ENCODE data around the gene VCL. TPM values are rescaled to one million over a fixed set of nuclear protein-coding genes. Genes with fewer than 3 reads are reported as not detected.

The VCL gene
- polyA plus RNA-seq, 1 donor from 2014 or later = 11.2 TPM

- H4K20me1 ChIP-seq (ENCODE audit: insufficient read depth) = no peaks in the 10 kb centered on the region
- H3K4me3 ChIP-seq (ENCODE audit: low read length) = no peak overlapping the region
- H3F3A ChIP-seq (ENCODE audit: insufficient read depth, low read length, poor library complexity, severe bottlenecking) = no peaks in the 10 kb centered on the region
- H3K9ac ChIP-seq (ENCODE audit: low read length) = no peak overlapping the region
- H3K4me2 ChIP-seq (ENCODE audit: low read length) = no peak overlapping the region
- TF ChIP-seq CTCF (IDR thresholded peaks at IDR 0.05; ENCODE audit: poor library complexity, severe bottlenecking) (no peak), EZH2 (IDR thresholded peaks at IDR 0.05; ENCODE audit: borderline replicate concordance, insufficient read depth, low read length, poor library complexity, severe bottlenecking) (no peak), MXI1 (conservative IDR thresholded peaks at IDR 0.05; ENCODE audit: poor library complexity, severe bottlenecking) (no peak), POLR2AphosphoS5 (IDR thresholded peaks at IDR 0.05) (no peak), TAF1 (IDR thresholded peaks at IDR 0.05; ENCODE audit: low read depth) (no peak)
- H3K9me2 ChIP-seq (ENCODE audit: insufficient read depth, low read length) = no peaks in the 10 kb centered on the region
- no peaks in the 10 kb centered on the region for H3K9me3 ChIP-seq (ENCODE audit: low read length)
- no peaks in the 10 kb centered on the region for H3K79me2 ChIP-seq (replicated peaks; ENCODE audit: insufficient read depth, low read length)
- H3K36me3 ChIP-seq (ENCODE audit: insufficient read depth, low read length) = no peaks in the 10 kb centered on the region
- H3K27me3 ChIP-seq (ENCODE audit: insufficient read depth, low read depth, low read length) = no peaks in the 10 kb centered on the region
- H3K27ac ChIP-seq (ENCODE audit: low read length) = no peak overlapping the region
- H2AFZ ChIP-seq (ENCODE audit: low read depth, low read length) = no peak overlapping the region
These were observed 35.2 kb downstream of the VCL start for GRCh38 chr10:74032900-74033655.

GRCh38 chr10:74033702-74034101 lies 35.8 kb downstream of the VCL start:
- Histone ChIP-seq H4K20me1 (ENCODE audit: insufficient read depth) (no peaks in the 10 kb centered on the region), H3K9me2 (ENCODE audit: insufficient read depth, low read length) (no peaks in the 10 kb centered on the region), H3K4me3 (ENCODE audit: low read length) (no peak overlapping the region), H3K9ac (ENCODE audit: low read length) (no peak overlapping the region), H3K79me2 (replicated peaks; ENCODE audit: insufficient read depth, low read length) (no peaks in the 10 kb centered on the region), H3K27me3 (ENCODE audit: insufficient read depth, low read depth, low read length) (no peaks in the 10 kb centered on the region), H2AFZ (ENCODE audit: low read depth, low read length) (no peak overlapping the region), H3K27ac (ENCODE audit: low read length) (no peak overlapping the region), H3K9me3 (ENCODE audit: low read length) (no peaks in the 10 kb centered on the region), H3F3A (ENCODE audit: insufficient read depth, low read length, poor library complexity, severe bottlenecking) (no peaks in the 10 kb centered on the region), H3K4me2 (ENCODE audit: low read length) (no peak overlapping the region), H3K36me3 (ENCODE audit: insufficient read depth, low read length) (no peaks in the 10 kb centered on the region)
- TF ChIP-seq EP300 (conservative IDR thresholded peaks at IDR 0.05; ENCODE audit: poor library complexity, severe bottlenecking) (no peak), RAD21 (conservative IDR thresholded peaks at IDR 0.05) (no peak), MXI1 (conservative IDR thresholded peaks at IDR 0.05; ENCODE audit: poor library complexity, severe bottlenecking) (no peak), POLR2AphosphoS5 (IDR thresholded peaks at IDR 0.05) (no peak)

DNA sequence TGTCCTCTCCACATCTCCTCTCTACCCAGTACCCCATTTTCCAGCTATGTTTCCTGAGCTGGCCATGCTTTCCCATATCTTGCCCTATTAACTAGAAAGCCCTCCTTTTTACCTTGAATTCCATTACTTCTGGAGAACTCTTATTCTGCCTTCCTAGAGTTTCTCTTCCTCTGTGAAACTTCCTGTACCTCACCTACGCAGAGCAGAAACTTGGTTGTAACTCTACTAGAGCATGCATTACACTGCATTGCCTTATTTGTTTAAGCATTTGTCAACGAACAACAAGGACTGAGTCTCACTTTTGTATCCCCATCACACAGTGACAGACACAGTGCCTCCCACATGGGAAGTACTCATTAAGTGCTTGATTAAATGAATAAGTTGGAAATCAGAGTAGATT lies 36.4 kb downstream of the VCL start:
- Histone ChIP-seq H3K27ac (ENCODE audit: low read length) (no peak overlapping the region), H3K79me2 (replicated peaks; ENCODE audit: insufficient read depth, low read length) (no peaks in the 10 kb centered on the region), H4K20me1 (ENCODE audit: insufficient read depth) (no peaks in the 10 kb centered on the region), H3K9me3 (ENCODE audit: low read length) (no peaks in the 10 kb centered on the region), H3K9ac (ENCODE audit: low read length) (no peak overlapping the region), H3K9me2 (ENCODE audit: insufficient read depth, low read length) (no peaks in the 10 kb centered on the region), H3F3A (ENCODE audit: insufficient read depth, low read length, poor library complexity, severe bottlenecking) (no peaks in the 10 kb centered on the region), H3K27me3 (ENCODE audit: insufficient read depth, low read depth, low read length) (no peaks in the 10 kb centered on the region), H3K4me3 (ENCODE audit: low read length) (no peak overlapping the region), H3K4me2 (ENCODE audit: low read length) (no peak overlapping the region), H3K36me3 (ENCODE audit: insufficient read depth, low read length) (no peaks in the 10 kb centered on the region), H2AFZ (ENCODE audit: low read depth, low read length) (no peak overlapping the region)
- no peak for TF ChIP-seq MXI1 (conservative IDR thresholded peaks at IDR 0.05; ENCODE audit: poor library complexity, severe bottlenecking)

- no peak overlapping the region for H3K4me3 ChIP-seq (ENCODE audit: low read length)
These were observed 37.4 kb downstream of the VCL start for GRCh38 chr10:74035303-74035702.

More at GRCh38 chr10:74035303-74035702, 37.4 kb downstream of the VCL start:
- H3K79me2 ChIP-seq (replicated peaks; ENCODE audit: insufficient read depth, low read length) = no peaks in the 10 kb centered on the region
- TF ChIP-seq CTCF (IDR thresholded peaks at IDR 0.05; ENCODE audit: poor library complexity, severe bottlenecking) (peak; percentile 21), SMC3 (conservative IDR thresholded peaks at IDR 0.05; ENCODE audit: poor library complexity) (no peak)
- H3K9ac ChIP-seq (ENCODE audit: low read length) = no peak overlapping the region
- no peak overlapping the region for H3K4me2 ChIP-seq (ENCODE audit: low read length)
- no peak overlapping the region for H3K27ac ChIP-seq (ENCODE audit: low read length)
- no peak overlapping the region for H2AFZ ChIP-seq (ENCODE audit: low read depth, low read length)
- no peaks in the 10 kb centered on the region for H3K9me2 ChIP-seq (ENCODE audit: insufficient read depth, low read length)
- H3K9me3 ChIP-seq (ENCODE audit: low read length) = no peaks in the 10 kb centered on the region
- H4K20me1 ChIP-seq (ENCODE audit: insufficient read depth) = no peaks in the 10 kb centered on the region
- H3K27me3 ChIP-seq (ENCODE audit: insufficient read depth, low read depth, low read length) = no peaks in the 10 kb centered on the region
- no peaks in the 10 kb centered on the region for H3F3A ChIP-seq (ENCODE audit: insufficient read depth, low read length, poor library complexity, severe bottlenecking)
- H3K36me3 ChIP-seq (ENCODE audit: insufficient read depth, low read length) = no peaks in the 10 kb centered on the region
